Stomach (tissue), 9 donors: ENCODE data around the gene SPP1. TPM values are rescaled to one million over a fixed set of nuclear protein-coding genes. Genes with fewer than 3 reads are reported as not detected.

ENCODE experiments used
- DNase-seq, 2 donors: peaks; one replicate each; pipeline versions ENCODE4 v3.0.0 to v3.0.0-alpha.2; 2013 to 2019
- H3K27ac ChIP-seq, 5 donors: fragments of 200-600 bp in 4 of 5; sonication (generic) in 4 of 5; one replicate each; pipeline ENCODE4 v1.5.1; 2013 to 2019; ENCODE audit warnings: mild to moderate bottlenecking in 1 of 5, moderate library complexity in 1 of 5
- H3K27me3 ChIP-seq, 3 donors: fragments of 200-600 bp; sonication (generic); one replicate each; pipeline ENCODE4 v1.5.1; 2017 to 2019; ENCODE audit warnings: mixed run types in 1 of 3
- H3K36me3 ChIP-seq, 4 donors: fragments of 200-600 bp; sonication (generic); 1 replicate in 3 of 4; 2 replicates in 1 of 4; pipeline ENCODE4 v1.5.1; 2016 to 2019
- H3K4me1 ChIP-seq, 4 donors: fragments of 200-600 bp; sonication (generic); one replicate each; pipeline ENCODE4 v1.5.1; 2016 to 2019
- H3K4me3 ChIP-seq, 4 donors: fragments of 200-600 bp; sonication (generic) in 3 of 4; one replicate each; pipeline ENCODE4 v1.5.1; 2016 to 2019; ENCODE audit warnings: mild to moderate bottlenecking in 1 of 4
- H3K9me3 ChIP-seq, 4 donors: fragments of 200-600 bp; sonication (generic); one replicate each; pipeline ENCODE4 v1.5.1; 2016 to 2019
- CTCF ChIP-seq, 7 experiments: fragments of 450-650 bp in 4 of 7; fragments of 200-600 bp in 3 of 7; sonication (generic) in 3 of 7; IDR thresholded peaks; one replicate each; pipeline ENCODE4 v1.5.1; 2016 to 2019; ENCODE audit warnings: antibody characterized with exemption in 7 of 7, control low read depth in 2 of 7, mild to moderate bottlenecking in 1 of 7
- EP300 ChIP-seq: sonication (generic); formaldehyde crosslinking; IDR thresholded peaks from one replicate; pipeline ENCODE4 v1.6.1; 2017; ENCODE audit warnings: antibody characterized with exemption
- POLR2A ChIP-seq, 4 donors: fragments of 450-650 bp; IDR thresholded peaks; one replicate each; pipeline ENCODE4 v1.6.1; 2016; ENCODE audit warnings: antibody characterized with exemption in 4 of 4, control low read depth in 2 of 4, mild to moderate bottlenecking in 1 of 4, moderate library complexity in 1 of 4
- POLR2AphosphoS5 ChIP-seq, 3 donors: sonication (generic); formaldehyde crosslinking; IDR thresholded peaks; one replicate each; pipeline ENCODE4 v1.6.1; 2016; ENCODE audit warnings: antibody characterized with exemption in 3 of 3
- WGBS, 5 donors: extraction: QIAGEN DNeasy Blood & Tissue Kit in 3 of 5; methylation state at CpG; one replicate each; pipeline versions ENCODE4 v1.1.5 to v1.1.7; 2013 to 2018; 5-methylcytosine and 5-hydroxymethylcytosine counted together
- intact Hi-C: fragments of 100-400 bp; cut with DNase I; formaldehyde crosslinking; loops from one replicate; pipeline ENCODE4 v1.15.1; 2023; ENCODE audit warnings: low total_unique reads
- polyA plus RNA-seq, 3 donors: library from polyadenylated mRNA; stranded (reverse); fragments of 200-250 nt; gene quantifications; one replicate each; pipeline ENCODE4 v1.2.3, GENCODE V29; 2013
- small RNA-seq, 4 donors: library from RNA; depleted of rRNA; stranded (forward); fragments of <200 nt; gene quantifications; one replicate each; pipeline ENCODE3, GENCODE V24; 2016
- total RNA-seq, 5 donors: library from RNA; depleted of rRNA; stranded (reverse); fragments of >200 nt; gene quantifications; one replicate each; pipeline versions ENCODE4 v1.1.0 to v1.2.3, GENCODE V29; 2014 to 2016
- donor health status: healthy with polysubstance abuse.
- donor health status: Bipolar disorder and iron deficiency.
- donor health status: healthy.

The SPP1 gene
- total and polyA plus RNA-seq, 8 donors = 2.3 to 80.8 (median 10.9) TPM

DNA sequence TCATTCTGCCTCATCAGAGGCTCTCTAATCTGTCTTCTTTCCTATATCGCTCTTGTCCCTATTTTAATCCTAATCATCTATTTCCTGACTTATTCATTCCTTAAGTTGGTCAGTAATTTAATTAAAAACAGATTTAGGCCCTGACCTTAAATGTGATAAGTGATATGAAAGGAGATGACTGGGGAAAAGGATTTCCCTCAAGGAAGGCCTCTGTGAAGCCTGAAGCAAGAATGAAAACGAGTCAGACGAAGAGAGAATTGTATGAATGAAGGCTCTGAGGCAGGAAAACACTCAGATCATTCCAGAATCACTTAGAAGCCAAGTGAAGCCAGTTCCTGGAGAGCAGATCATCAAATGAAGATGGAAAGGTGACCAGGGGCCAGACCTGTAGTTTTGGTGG, 54.0 kb downstream of the SPP1 start:
- peak overlapping the region in 2 of 5 donors; percentile 52 to 67 for H3K27ac ChIP-seq
- no peak overlapping the region for H3K4me3 ChIP-seq
- H3K9me3 ChIP-seq = peaks cover 0 to 15% (median 4%) of the 10 kb centered on the region in 4 donors
- H3K27me3 ChIP-seq = no peaks in the 10 kb centered on the region
- 87 to 95% (median 90%) methylated on average over 3 of the region's 3 CpGs for WGBS, 5 donors
- DNase-seq = no peak
- no peak for TF ChIP-seq POLR2A (IDR thresholded peaks at IDR 0.05)
- no peak for TF ChIP-seq CTCF (IDR thresholded peaks at IDR 0.05)
- TF ChIP-seq POLR2AphosphoS5 (IDR thresholded peaks at IDR 0.05) = no peak
- no peak for TF ChIP-seq EP300
- H3K36me3 ChIP-seq = peaks cover 0 to 36% (median 17%) of the 10 kb centered on the region in 4 donors
- H3K4me1 ChIP-seq = peaks cover 0 to 21% (median 0%) of the 10 kb centered on the region in 4 donors
- intact Hi-C loops = no loop called here

DNA sequence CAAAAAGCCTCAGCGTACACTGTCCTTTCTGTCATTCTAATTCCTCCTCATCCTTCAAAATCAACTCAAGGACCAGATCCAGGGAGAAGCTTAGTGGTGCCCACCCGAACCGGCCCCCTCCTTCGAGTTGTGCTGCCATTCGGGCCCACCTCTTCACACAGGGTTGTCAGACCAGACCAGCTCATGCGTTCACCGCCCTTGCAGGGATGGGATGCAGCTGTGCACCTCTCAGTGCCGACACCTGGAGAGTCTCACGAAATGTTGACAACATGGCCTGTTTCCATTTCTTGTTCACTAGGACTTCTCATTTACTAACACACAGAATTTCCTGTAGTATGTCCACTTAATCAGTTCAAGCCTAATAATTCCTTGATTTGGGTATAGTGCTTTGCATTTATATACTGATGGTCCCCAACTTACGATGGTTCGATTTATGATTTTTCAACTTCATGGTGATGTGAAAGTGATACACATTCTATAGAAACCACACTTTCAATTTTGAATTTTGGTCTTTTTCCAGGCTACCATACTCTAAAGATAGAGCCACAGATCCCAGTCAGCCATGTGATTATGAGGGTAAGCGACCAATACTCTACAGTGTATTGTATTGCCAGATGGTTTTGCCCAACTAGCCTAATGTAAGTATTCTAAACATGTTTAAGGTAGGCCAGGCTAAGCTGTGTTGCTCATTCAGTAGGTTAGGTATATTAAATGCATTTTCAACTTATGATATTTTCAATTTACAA, 55.2 kb downstream of the SPP1 start:
- TF ChIP-seq EP300 (no peak), CTCF (IDR thresholded peaks at IDR 0.05) (no peak), POLR2AphosphoS5 (IDR thresholded peaks at IDR 0.05) (no peak), POLR2A (IDR thresholded peaks at IDR 0.05) (no peak)
- WGBS, 5 donors = 82 to 87% (median 85%) methylated on average over 12 of the region's 12 CpGs
- Histone ChIP-seq H3K4me3 (no peak overlapping the region), H3K36me3 (peaks cover 1 to 36% (median 25%) of the 10 kb centered on the region in 4 donors), H3K4me1 (peaks cover 0 to 21% (median 0%) of the 10 kb centered on the region in 4 donors), H3K27ac (no peak overlapping the region), H3K27me3 (no peaks in the 10 kb centered on the region), H3K9me3 (peaks cover 0 to 9% (median 4%) of the 10 kb centered on the region in 4 donors)
- no peak for DNase-seq
- intact Hi-C loops = loop anchor here (10.0 kb wide), 1 partner anchor 484 kb away; no protein-coding TSS in a partner anchor

Small RNA genes lying within 50 kb of the gene (small RNA-seq; reads per million reads assigned to genes)
- 0 reads per million in 4 donors for gene RNU1-36P

Other genes with a start within 250 kb of the SPP1 start
- gene IBSP, start 176.2 kb upstream of the SPP1 start, total RNA-seq = not detected
- not detected for gene IBSP, start 176.2 kb upstream of the SPP1 start, polyA plus RNA-seq
- not detected for gene MEPE, start 142.7 kb upstream of the SPP1 start, total RNA-seq
- gene MEPE, start 142.7 kb upstream of the SPP1 start, polyA plus RNA-seq = not detected
- 100 to 1,000 TPM in 2 of 5 donors, 10 to 100 TPM in 3; 26.4 to 209 (median 64.3) TPM for gene PKD2, start 31.9 kb downstream of the SPP1 start, total RNA-seq
- gene PKD2, start 31.9 kb downstream of the SPP1 start, polyA plus RNA-seq = 1 to 10 TPM; 4.0 to 7.7 (median 6.7) TPM
- 10 to 100 TPM in 1 of 5 donors, 1 to 10 TPM in 2, not detected in 2; 1.3 to 17.8 (median 6.4) TPM for gene ABCG2, start 182.9 kb downstream of the SPP1 start, total RNA-seq
- under 1 TPM; 0.25 to 0.61 (median 0.55) TPM for gene ABCG2, start 182.9 kb downstream of the SPP1 start, polyA plus RNA-seq